SU-DHL-6 (cell line): Measurements from ENCODE around the gene MTF2.

ENCODE experiments used
- H2AFZ ChIP-seq: fragments of 200-600 bp; sonication (generic); 2 replicates; pipeline ENCODE4 v1.6.1; 2014; ENCODE audit warnings: low read depth, mild to moderate bottlenecking, moderate library complexity, mixed read lengths, antibody characterized with exemption, low read length; ENCODE audit not compliant: severe bottlenecking
- H3F3A ChIP-seq: fragments of 200-600 bp; shearing (Covaris generic); 2 replicates; pipeline ENCODE4 v1.6.0; 2016; ENCODE audit warnings: antibody characterized with exemption, mild to moderate bottlenecking; ENCODE audit not compliant: insufficient read depth
- H3K27ac ChIP-seq: fragments of 200-600 bp; sonication (generic); 2 replicates; pipeline ENCODE4 v1.5.1; 2016; ENCODE audit warnings: low read depth, mild to moderate bottlenecking, low read length, moderate library complexity, mixed read lengths
- H3K27me3 ChIP-seq: fragments of 200-600 bp; sonication (generic), shearing (Covaris generic); 2 replicates; pipeline ENCODE4 v1.6.0; 2014; ENCODE audit warnings: mild to moderate bottlenecking, low read length
- H3K36me3 ChIP-seq: fragments of 200-600 bp; sonication (generic); 2 replicates; pipeline ENCODE4 v1.6.1; 2014; ENCODE audit warnings: mild to moderate bottlenecking, low read length, mixed read lengths
- H3K4me2 ChIP-seq: fragments of 300-600, 200-600 bp; shearing (Covaris generic), sonication (generic); 2 replicates; pipeline ENCODE4 v1.6.0; 2014; ENCODE audit warnings: low read length, low read depth, mild to moderate bottlenecking; ENCODE audit not compliant: poor library complexity, severe bottlenecking
- H3K4me3 ChIP-seq: fragments of 200-600 bp; sonication (generic); 2 replicates; pipeline ENCODE4 v1.5.1; 2014; ENCODE audit warnings: antibody characterized with exemption, low read length, mild to moderate bottlenecking, mixed read lengths; ENCODE audit not compliant: insufficient read depth, poor library complexity, severe bottlenecking
- H3K79me2 ChIP-seq: fragments of 200-600 bp; sonication (generic); 2 replicates; pipeline ENCODE4 v1.6.1; 2014; ENCODE audit warnings: mild to moderate bottlenecking, low read length, moderate library complexity; ENCODE audit not compliant: insufficient read depth
- H3K9ac ChIP-seq: fragments of 200-600 bp; sonication (generic); 2 replicates; pipeline ENCODE4 v1.7.0; 2014; ENCODE audit warnings: mild to moderate bottlenecking, low read length
- H3K9me2 ChIP-seq: fragments of 200-600 bp; sonication (generic); replicated peaks from 2 replicates; pipeline ENCODE4 v1.6.1; 2014; ENCODE audit warnings: low read length; ENCODE audit not compliant: insufficient read depth
- H3K9me3 ChIP-seq: fragments of 200-600 bp; sonication (generic); 2 replicates; pipeline ENCODE4 v1.6.1; 2014; ENCODE audit warnings: low read length, mixed read lengths; ENCODE audit not compliant: insufficient read depth
- H4K20me1 ChIP-seq: fragments of 200-600 bp; sonication (generic); 2 replicates; pipeline ENCODE4 v1.6.1; 2014; ENCODE audit warnings: low read depth, mild to moderate bottlenecking, antibody characterized with exemption, low read length, moderate library complexity, mixed read lengths
- EZH2phosphoT487 ChIP-seq: fragments of 200-600 bp; sonication (generic), shearing (Covaris generic); conservative IDR thresholded peaks from 2 replicates; pipeline ENCODE4 v1.6.1; 2018; ENCODE audit warnings: mild to moderate bottlenecking, antibody characterized with exemption, low read length, moderate library complexity, mixed read lengths
- TF ChIP-seq, protein P1 (sequence below): fragments of 200-600 bp; sonication (generic); IDR thresholded peaks from one replicate; pipeline ENCODE4 v1.5.1; 2017; ENCODE audit warnings: antibody characterized with exemption, mild to moderate bottlenecking, low read length, moderate library complexity; ENCODE audit not compliant: insufficient read depth, poor library complexity, severe bottlenecking

The MTF2 gene

DNA sequence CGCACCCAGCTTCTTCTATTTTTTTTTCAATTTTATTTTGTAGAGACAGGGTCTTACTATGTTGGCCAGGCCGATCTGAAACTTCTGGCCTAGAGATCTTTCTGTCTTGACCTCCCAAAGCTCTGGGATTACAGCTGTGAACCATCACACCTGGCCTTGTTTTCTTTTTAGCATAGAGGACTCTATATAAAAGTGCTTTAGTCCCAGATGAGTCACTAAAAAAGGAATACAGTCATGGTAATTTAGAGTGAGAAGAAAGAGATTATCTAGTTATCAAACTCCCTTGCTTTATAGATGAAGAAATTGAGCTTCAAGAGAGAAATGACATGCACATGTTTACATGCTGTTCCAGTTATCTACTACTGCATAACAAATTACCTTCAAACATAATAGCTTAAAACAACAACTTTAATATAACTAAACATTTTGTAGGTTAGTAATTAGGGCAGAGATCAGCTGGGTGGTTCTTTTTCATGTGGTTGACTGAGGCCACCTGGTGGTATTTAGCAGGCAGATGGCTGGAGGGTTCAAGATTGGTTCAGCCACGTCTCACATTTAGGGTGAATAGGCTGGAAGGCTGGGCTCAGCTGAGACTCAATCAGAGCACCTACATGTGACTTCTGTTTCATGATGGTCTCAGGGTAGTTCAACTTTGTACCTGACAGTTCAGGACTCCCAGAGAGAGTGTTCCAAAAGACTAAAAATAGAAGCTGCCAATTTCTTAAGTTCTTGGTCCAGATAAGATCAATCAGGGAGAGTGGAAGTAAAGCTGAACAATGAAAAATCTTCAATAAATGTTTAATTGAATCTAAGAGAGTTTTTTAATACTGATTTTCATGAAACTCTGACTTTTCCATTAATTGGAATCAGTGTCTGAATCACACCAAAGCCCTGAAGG, 16.9 kb upstream of the MTF2 start:
- TF ChIP-seq, protein P1, sequence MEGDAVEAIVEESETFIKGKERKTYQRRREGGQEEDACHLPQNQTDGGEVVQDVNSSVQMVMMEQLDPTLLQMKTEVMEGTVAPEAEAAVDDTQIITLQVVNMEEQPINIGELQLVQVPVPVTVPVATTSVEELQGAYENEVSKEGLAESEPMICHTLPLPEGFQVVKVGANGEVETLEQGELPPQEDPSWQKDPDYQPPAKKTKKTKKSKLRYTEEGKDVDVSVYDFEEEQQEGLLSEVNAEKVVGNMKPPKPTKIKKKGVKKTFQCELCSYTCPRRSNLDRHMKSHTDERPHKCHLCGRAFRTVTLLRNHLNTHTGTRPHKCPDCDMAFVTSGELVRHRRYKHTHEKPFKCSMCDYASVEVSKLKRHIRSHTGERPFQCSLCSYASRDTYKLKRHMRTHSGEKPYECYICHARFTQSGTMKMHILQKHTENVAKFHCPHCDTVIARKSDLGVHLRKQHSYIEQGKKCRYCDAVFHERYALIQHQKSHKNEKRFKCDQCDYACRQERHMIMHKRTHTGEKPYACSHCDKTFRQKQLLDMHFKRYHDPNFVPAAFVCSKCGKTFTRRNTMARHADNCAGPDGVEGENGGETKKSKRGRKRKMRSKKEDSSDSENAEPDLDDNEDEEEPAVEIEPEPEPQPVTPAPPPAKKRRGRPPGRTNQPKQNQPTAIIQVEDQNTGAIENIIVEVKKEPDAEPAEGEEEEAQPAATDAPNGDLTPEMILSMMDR: peak; percentile 84
- TF ChIP-seq EZH2phosphoT487: no peak
- Histone ChIP-seq H3K79me2 (no peaks in the 10 kb centered on the region), H3K9ac (no peak overlapping the region), H4K20me1 (no peaks in the 10 kb centered on the region), H3K4me3 (no peak overlapping the region), H3F3A (no peaks in the 10 kb centered on the region; the same call in 1 of the 2 replicates), H2AFZ (no peak overlapping the region), H3K36me3 (no peaks in the 10 kb centered on the region), H3K9me2 (no peaks in the 10 kb centered on the region), H3K9me3 (no peaks in the 10 kb centered on the region), H3K27ac (no peak overlapping the region), H3K4me2 (no peak overlapping the region), H3K27me3 (no peaks in the 10 kb centered on the region)

DNA sequence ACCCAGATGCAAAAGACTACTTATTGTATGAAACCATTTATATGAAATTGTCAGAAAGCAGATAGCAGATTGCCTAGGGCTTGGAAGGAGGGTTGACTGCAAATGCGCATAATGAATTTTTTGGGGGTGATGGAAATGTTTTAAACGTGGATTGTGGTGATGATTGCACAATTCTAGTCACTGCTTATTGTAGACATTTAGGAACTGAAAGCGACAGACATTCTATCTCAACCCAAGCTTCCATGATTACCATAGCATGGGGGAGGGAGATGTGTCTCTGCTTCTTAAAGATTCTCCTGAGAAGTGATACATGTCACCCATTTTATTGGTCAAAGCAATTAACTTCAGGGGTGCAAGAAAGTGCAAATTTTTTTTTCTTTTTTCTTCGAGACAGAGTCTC, 2.8 kb upstream of the MTF2 start:
- Histone ChIP-seq H2AFZ (no peak overlapping the region), H3K9ac (no peak overlapping the region), H3K27me3 (no peaks in the 10 kb centered on the region), H3F3A (peaks cover 26% of the 10 kb centered on the region), H3K79me2 (peaks cover 22% of the 10 kb centered on the region), H4K20me1 (peaks cover 3% of the 10 kb centered on the region), H3K9me3 (no peaks in the 10 kb centered on the region), H3K4me2 (no peak overlapping the region), H3K9me2 (no peaks in the 10 kb centered on the region), H3K36me3 (peaks cover 2% of the 10 kb centered on the region), H3K27ac (no peak overlapping the region), H3K4me3 (no peak overlapping the region)
- TF ChIP-seq EZH2phosphoT487: no peak
- TF ChIP-seq, protein P1: no peak

DNA sequence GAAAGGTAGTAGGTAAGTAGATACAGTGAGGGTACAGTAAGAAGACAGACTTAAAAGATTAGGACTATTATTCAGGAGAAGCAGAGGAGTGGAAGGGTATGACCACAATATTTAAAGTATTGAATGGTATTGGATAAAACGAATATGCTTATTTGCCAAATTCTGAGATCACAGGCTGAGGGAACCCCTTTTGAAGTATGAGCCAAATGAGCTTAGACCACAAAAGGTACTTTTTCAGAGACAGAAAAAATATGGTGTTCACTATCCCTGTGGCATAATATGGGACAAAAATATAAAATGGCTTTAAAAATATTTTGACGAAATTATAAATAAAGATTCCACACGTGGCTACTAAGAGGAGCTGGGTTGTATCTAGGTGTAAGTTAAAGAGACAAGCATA, 880 bp upstream of the MTF2 start:
- no peaks in the 10 kb centered on the region for H3K9me2 ChIP-seq
- peak overlapping the region; percentile 94 for H3K9ac ChIP-seq
- H4K20me1 ChIP-seq: peaks cover 19% of the 10 kb centered on the region
- H2AFZ ChIP-seq: peak overlapping the region; percentile 82
- H3K36me3 ChIP-seq: peaks cover 22% of the 10 kb centered on the region
- peak overlapping the region; percentile 96 for H3K4me2 ChIP-seq
- no peaks in the 10 kb centered on the region for H3K9me3 ChIP-seq
- no peaks in the 10 kb centered on the region for H3K27me3 ChIP-seq
- H3K79me2 ChIP-seq: peaks cover 41% of the 10 kb centered on the region
- H3K4me3 ChIP-seq: peak overlapping the region; percentile 88
- no peak for TF ChIP-seq EZH2phosphoT487
- TF ChIP-seq, protein P1: no peak
- peak overlapping the region; percentile 84 for H3K27ac ChIP-seq
- peaks cover 28% of the 10 kb centered on the region for H3F3A ChIP-seq
